Kidney (tissue), 14 donors: ENCODE results near the gene TOR1AIP2. TPM values are rescaled to one million over a fixed set of nuclear protein-coding genes. Genes with fewer than 3 reads are reported as not detected.
"Not testable (repeated sequence)": the region's sequence is repeated elsewhere in the genome, so short reads cannot be mapped to it uniquely, and the experiment has no call there.

Experiments used
- DNase-seq, 5 donors: peaks; one replicate each; pipeline ENCODE4 v3.0.0-alpha.2; 2013 to 2020
- FAIRE-seq: peaks from 2 replicates; lab custom pipeline; 2012; peaks lifted over from hg19 to GRCh38; lab: Jason Lieb, UNC
- H3K27ac ChIP-seq, 2 donors: one replicate each; pipeline ENCODE4 v1.7.0; 2013; ENCODE audit warnings: low read depth in 2 of 2, low read length in 2 of 2, inconsistent platforms in 1 of 2
- H3K27me3 ChIP-seq: one replicate; pipeline ENCODE4 v1.7.1; 2013; ENCODE audit warnings: low read length, inconsistent platforms; ENCODE audit not compliant: control insufficient read depth, insufficient read depth
- H3K36me3 ChIP-seq, 3 donors: one replicate each; pipeline versions ENCODE4 v1.7.0 to v1.7.1; 2013; ENCODE audit warnings: low read length in 3 of 3, control low read depth in 1 of 3, inconsistent platforms in 1 of 3; ENCODE audit not compliant: insufficient read depth in 3 of 3, control insufficient read depth in 2 of 3
- H3K4me1 ChIP-seq, 3 donors: one replicate each; pipeline versions ENCODE4 v1.7.0 to v1.7.1; 2013; ENCODE audit warnings: low read length in 3 of 3, inconsistent platforms in 1 of 3, low read depth in 1 of 3; ENCODE audit not compliant: control insufficient read depth in 2 of 3, insufficient read depth in 2 of 3
- H3K4me3 ChIP-seq, 3 donors: one replicate each; pipeline versions ENCODE4 v1.7.0 to v1.8.1; 2013; ENCODE audit warnings: low read length in 3 of 3, control low read depth in 1 of 3, inconsistent platforms in 1 of 3
- H3K9ac ChIP-seq, 3 donors: one replicate each; pipeline versions ENCODE4 v1.7.0 to v1.7.1; 2013; ENCODE audit warnings: low read length in 3 of 3, control low read depth in 1 of 3, inconsistent platforms in 1 of 3
- H3K9me3 ChIP-seq, 3 donors: one replicate each; pipeline versions ENCODE4 v1.7.0 to v1.7.1; 2013; ENCODE audit warnings: low read length in 3 of 3, control low read depth in 1 of 3, inconsistent platforms in 1 of 3; ENCODE audit not compliant: control insufficient read depth in 2 of 3, insufficient read depth in 1 of 3
- CTCF ChIP-seq: IDR thresholded peaks from 3 replicates; pipeline ENCODE4 v1.5.1; 2012; ENCODE audit warnings: mild to moderate bottlenecking, moderate library complexity, borderline replicate concordance; ENCODE audit not compliant: insufficient read depth; ENCODE audit errors: extremely low read depth
- intact Hi-C: fragments of 100-400 bp; cut with DNase I; formaldehyde crosslinking; loops from one replicate; pipeline ENCODE4 v1.11.1; 2022
- polyA plus RNA-seq: library from polyadenylated mRNA; stranded (reverse); fragments of 350-450 nt; fragmentation: Illumina TruSeq; extraction: RNeasy Lipid Tissue Mini Kit (QIAGEN cat#74804); gene quantifications from one replicate; pipeline ENCODE4 v1.2.3, GENCODE V29; 2014; ENCODE audit warnings: low read depth, low replicate concordance; ENCODE audit not compliant: insufficient read depth
- total RNA-seq: library from RNA; stranded (reverse); fragmentation: NEBNext Ultra II Directional; extraction: Animal tissue kit (Norgen Biotek cat#: 25700); gene quantifications from one replicate; pipeline ENCODE4 v1.2.1, GENCODE V29; 2021
- donor health status: control.
- donor health status: control.
- donor health status: control.
- donor health status: control.
- donor health status: control.
- donor health status: DM: yes; HTN: yes; CAD: no.
- donor health status: Normal renal cell carcinoma (clear cell type).

Gene TOR1AIP2
- total and polyA plus RNA-seq, 2 donors from 2014 or later: 13.1 to 80.5 TPM

DNA sequence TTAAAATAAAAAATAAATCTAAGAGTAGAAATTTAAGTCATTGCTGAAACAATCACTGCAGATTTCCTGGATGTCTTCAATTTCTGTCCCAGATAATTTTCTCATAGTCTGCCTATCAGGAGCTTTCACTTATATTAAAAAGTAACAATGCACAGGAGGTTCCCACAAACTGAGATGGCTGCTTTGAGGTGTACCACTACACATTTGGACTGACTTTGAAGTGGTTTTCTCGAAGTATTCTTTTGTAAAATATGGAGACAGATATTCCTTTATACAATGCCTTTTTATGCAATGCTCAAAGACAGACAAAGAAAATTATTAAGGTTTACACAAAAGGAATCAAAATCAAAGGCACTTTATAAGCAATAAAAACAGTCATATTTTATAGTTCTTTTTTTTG, 24.5 kb downstream of the TOR1AIP2 start:
- Histone ChIP-seq H3K4me1 (no peaks in the 10 kb centered on the region), H3K4me3 (no peak overlapping the region), H3K36me3 (peaks cover 0 to 20% (median 19%) of the 10 kb centered on the region in 3 donors), H3K9me3 (no peaks in the 10 kb centered on the region), H3K27ac (no peak overlapping the region), H3K27me3 (no peaks in the 10 kb centered on the region), H3K9ac (no peak overlapping the region)
- intact Hi-C loops: no loop called here
- DNase-seq (no peak), FAIRE-seq (no peak)
- TF ChIP-seq CTCF: no peak

GRCh38 chr1:179848233-179848632, 29.4 kb downstream of the TOR1AIP2 start:
- no peak overlapping the region for H3K9ac ChIP-seq
- H3K27me3 ChIP-seq: no peaks in the 10 kb centered on the region
- no peaks in the 10 kb centered on the region for H3K9me3 ChIP-seq
- FAIRE-seq (no peak), DNase-seq (no peak)
- peaks cover 3 to 29% (median 23%) of the 10 kb centered on the region in 3 donors for H3K36me3 ChIP-seq
- H3K4me1 ChIP-seq: no peaks in the 10 kb centered on the region
- TF ChIP-seq CTCF: no peak
- H3K27ac ChIP-seq: no peak overlapping the region
- intact Hi-C loops: no loop called here
- no peak overlapping the region for H3K4me3 ChIP-seq

DNA sequence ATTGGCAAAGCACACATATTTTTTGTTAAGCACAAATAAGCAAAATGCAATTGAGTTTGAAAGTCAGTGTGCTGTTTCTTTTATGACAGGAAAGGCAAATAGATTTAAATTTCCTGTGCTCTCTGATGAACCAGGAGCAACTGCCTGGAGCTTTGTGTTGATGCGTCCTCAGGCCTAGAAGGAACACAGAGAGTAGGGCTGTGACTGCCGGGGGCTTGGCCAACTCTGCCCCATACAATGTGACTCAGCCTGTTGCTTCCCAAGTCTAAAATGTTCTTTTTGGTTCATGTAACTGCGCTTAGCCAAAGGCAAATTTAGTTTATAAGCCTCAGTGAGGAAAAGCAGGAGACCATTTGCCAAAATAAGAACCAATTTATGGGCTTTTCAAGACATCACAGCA, 37.5 kb downstream of the TOR1AIP2 start:
- FAIRE-seq (no peak), DNase-seq (no peak)
- H3K4me1 ChIP-seq: no peaks in the 10 kb centered on the region
- no peak overlapping the region for H3K4me3 ChIP-seq
- no peak overlapping the region for H3K27ac ChIP-seq
- H3K36me3 ChIP-seq: no peaks in the 10 kb centered on the region
- no peaks in the 10 kb centered on the region for H3K9me3 ChIP-seq
- intact Hi-C loops: no loop called here
- H3K27me3 ChIP-seq: no peaks in the 10 kb centered on the region
- H3K9ac ChIP-seq: no peak overlapping the region
- TF ChIP-seq CTCF: no peak

DNA sequence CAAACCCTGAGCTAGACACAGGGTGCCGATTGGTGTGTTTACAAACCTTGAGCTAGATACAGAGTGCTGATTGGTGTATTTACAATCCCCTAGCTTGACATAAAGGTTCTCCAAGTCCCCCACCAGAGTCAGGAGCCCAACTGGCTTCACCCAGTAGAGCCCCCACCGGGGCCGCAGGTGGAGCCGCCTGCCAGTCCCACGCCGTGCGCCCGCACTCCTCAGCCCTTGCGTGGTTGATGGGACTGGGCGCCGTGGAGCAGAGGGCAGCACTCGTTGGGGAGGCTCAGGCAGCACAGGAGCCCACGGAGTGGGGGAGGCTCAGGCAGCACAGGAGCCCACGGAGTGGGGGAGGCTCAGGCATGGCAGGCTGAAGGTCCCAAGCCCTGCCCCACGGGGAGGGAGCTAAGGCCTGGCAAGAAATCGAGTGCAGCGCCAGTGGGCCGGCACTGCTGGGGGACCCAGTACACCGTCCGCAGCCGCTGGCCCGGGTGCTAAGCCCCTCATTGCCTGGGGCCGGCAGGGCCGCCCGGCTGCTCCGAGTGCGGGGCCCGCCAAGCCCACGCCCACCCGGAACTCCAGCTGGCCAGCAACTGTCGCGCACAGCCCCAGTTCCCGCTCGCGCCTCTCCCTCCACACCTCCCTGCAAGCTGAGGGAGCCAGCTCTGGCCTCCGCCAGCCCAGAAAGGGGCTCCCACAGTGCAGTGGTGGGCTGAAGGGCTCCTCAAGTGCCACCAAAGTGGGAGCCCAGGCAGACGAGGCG, 40.7 kb downstream of the TOR1AIP2 start:
- H3K9ac ChIP-seq, H3K4me3 ChIP-seq, H3K4me1 ChIP-seq, H3K27me3 ChIP-seq, intact Hi-C loops, H3K9me3 ChIP-seq, H3K36me3 ChIP-seq, H3K27ac ChIP-seq, FAIRE-seq, DNase-seq: not testable (repeated sequence)
